Loucy (cell line): ENCODE measurements around the gene C1QTNF9.
"Not testable (repeated sequence)": the region's sequence is repeated elsewhere in the genome, so short reads cannot be mapped to it uniquely, and the experiment has no call there.

Experiments used
- H2AFZ ChIP-seq: fragments of 200-600 bp; sonication (generic); 2 replicates; pipeline ENCODE4 v1.6.0; 2016; ENCODE audit warnings: antibody characterized with exemption, mild to moderate bottlenecking, low read length, moderate library complexity
- H3F3A ChIP-seq: fragments of 200-600 bp; 2 replicates; pipeline ENCODE4 v1.6.0; 2016; ENCODE audit warnings: antibody characterized with exemption, low read depth, mild to moderate bottlenecking
- H3K27me3 ChIP-seq: fragments of 200-600 bp; sonication (generic); 2 replicates; pipeline ENCODE4 v1.6.1; 2014; ENCODE audit warnings: low read length, mild to moderate bottlenecking; ENCODE audit not compliant: insufficient read depth, poor library complexity, severe bottlenecking
- H3K36me3 ChIP-seq: fragments of 200-600 bp; sonication (generic); 2 replicates; pipeline ENCODE4 v1.6.1; 2016; ENCODE audit warnings: low read length; ENCODE audit not compliant: insufficient read depth
- H3K4me1 ChIP-seq: fragments of 200-600 bp; sonication (generic); 2 replicates; pipeline ENCODE4 v1.5.1; 2014; ENCODE audit warnings: low read length, mild to moderate bottlenecking; ENCODE audit not compliant: insufficient read depth, poor library complexity, severe bottlenecking
- H3K4me2 ChIP-seq: fragments of 200-600 bp; sonication (generic); 2 replicates; pipeline ENCODE4 v1.6.0; 2014; ENCODE audit warnings: antibody characterized with exemption, low read length, low read depth, mild to moderate bottlenecking; ENCODE audit not compliant: poor library complexity, severe bottlenecking
- H3K4me3 ChIP-seq: fragments of 200-600 bp; sonication (generic); 2 replicates; pipeline ENCODE4 v1.5.1; 2014; ENCODE audit warnings: low read length, mild to moderate bottlenecking, mixed read lengths; ENCODE audit not compliant: poor library complexity, severe bottlenecking
- H3K79me2 ChIP-seq: fragments of 200-600 bp; sonication (generic); 2 replicates; pipeline ENCODE4 v1.6.1; 2014; ENCODE audit warnings: low read length; ENCODE audit not compliant: insufficient read depth
- H3K9ac ChIP-seq: fragments of 200-600 bp; sonication (generic); 2 replicates; pipeline ENCODE4 v1.6.0; 2014; ENCODE audit warnings: mild to moderate bottlenecking, low read depth, low read length, moderate library complexity; ENCODE audit not compliant: poor library complexity, severe bottlenecking
- H3K9me2 ChIP-seq: fragments of 200-600 bp; sonication (generic); replicated peaks from 2 replicates; pipeline ENCODE4 v1.6.1; 2016; ENCODE audit warnings: low read depth, low read length, mixed read lengths
- H3K9me3 ChIP-seq: fragments of 200-600 bp; sonication (generic); 2 replicates; pipeline ENCODE4 v1.6.1; 2014; ENCODE audit warnings: mild to moderate bottlenecking, antibody characterized with exemption, low read length, low read depth; ENCODE audit not compliant: insufficient read depth
- H4K20me1 ChIP-seq: fragments of 200-600 bp; sonication (generic); 2 replicates; pipeline ENCODE4 v1.6.0; 2014; ENCODE audit warnings: antibody characterized with exemption, low read length, mild to moderate bottlenecking; ENCODE audit not compliant: insufficient read depth, poor library complexity, severe bottlenecking
- CTCF ChIP-seq: fragments of 200-600 bp; sonication (generic); conservative IDR thresholded peaks from 2 replicates; pipeline ENCODE4 v1.5.1; 2014; ENCODE audit warnings: mild to moderate bottlenecking, antibody characterized with exemption, low read length
- EZH2phosphoT487 ChIP-seq: fragments of 200-600 bp; IDR thresholded peaks from 2 replicates; pipeline ENCODE4 v1.6.1; 2018; ENCODE audit warnings: antibody characterized with exemption, mild to moderate bottlenecking, moderate library complexity, borderline replicate concordance

C1QTNF9 gene

DNA sequence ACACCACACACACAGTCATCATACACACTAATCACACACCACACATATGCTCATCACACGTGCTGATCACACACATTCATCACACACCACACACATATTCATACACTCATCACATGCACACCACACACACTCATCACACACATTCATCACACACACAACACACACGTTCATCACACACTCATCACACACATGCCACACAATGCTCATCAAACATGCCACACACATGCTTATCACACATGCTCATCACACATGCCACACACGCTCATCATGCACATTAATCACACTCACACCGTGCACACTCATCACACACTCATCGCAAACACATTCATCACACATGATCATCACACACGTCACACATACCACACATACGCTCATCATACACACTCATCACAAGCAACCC, 47.5 kb downstream of the C1QTNF9 start:
- TF ChIP-seq CTCF (no peak), EZH2phosphoT487 (no peak)

GRCh38 chr13:24357756-24358155, 48.4 kb downstream of the C1QTNF9 start:
- no peaks in the 10 kb centered on the region for H3F3A ChIP-seq
- no peak overlapping the region for H2AFZ ChIP-seq
- no peak overlapping the region for H3K9ac ChIP-seq
- H3K9me2 ChIP-seq, result no peaks in the 10 kb centered on the region
- no peak overlapping the region for H3K4me2 ChIP-seq
- H3K9me3 ChIP-seq, result no peaks in the 10 kb centered on the region
- no peaks in the 10 kb centered on the region for H3K4me1 ChIP-seq
- no peak overlapping the region for H3K4me3 ChIP-seq
- no peaks in the 10 kb centered on the region for H3K36me3 ChIP-seq
- H3K79me2 ChIP-seq, result no peaks in the 10 kb centered on the region
- no peaks in the 10 kb centered on the region for H3K27me3 ChIP-seq
- H4K20me1 ChIP-seq, result no peaks in the 10 kb centered on the region
- no peak for TF ChIP-seq EZH2phosphoT487
- TF ChIP-seq CTCF, result no peak

More for the DNA sequence above, 47.5 kb downstream of the C1QTNF9 start:
- Histone ChIP-seq H4K20me1 (no peaks in the 10 kb centered on the region), H3K9me2 (no peaks in the 10 kb centered on the region), H3F3A (no peaks in the 10 kb centered on the region), H3K4me1 (no peaks in the 10 kb centered on the region), H3K79me2 (no peaks in the 10 kb centered on the region), H3K9ac (no peak overlapping the region), H3K36me3 (no peaks in the 10 kb centered on the region), H3K4me3 (no peak overlapping the region), H3K27me3 (no peaks in the 10 kb centered on the region), H3K4me2 (no peak overlapping the region), H3K9me3 (no peaks in the 10 kb centered on the region), H2AFZ (no peak overlapping the region)

GRCh38 chr13:24358836-24359235, 49.5 kb downstream of the C1QTNF9 start:
- not testable (repeated sequence) for H3F3A ChIP-seq, H3K36me3 ChIP-seq, H3K4me2 ChIP-seq, H3K9ac ChIP-seq, H3K27me3 ChIP-seq, H4K20me1 ChIP-seq, H2AFZ ChIP-seq, H3K4me1 ChIP-seq, H3K9me3 ChIP-seq, H3K4me3 ChIP-seq, H3K79me2 ChIP-seq, H3K9me2 ChIP-seq

DNA sequence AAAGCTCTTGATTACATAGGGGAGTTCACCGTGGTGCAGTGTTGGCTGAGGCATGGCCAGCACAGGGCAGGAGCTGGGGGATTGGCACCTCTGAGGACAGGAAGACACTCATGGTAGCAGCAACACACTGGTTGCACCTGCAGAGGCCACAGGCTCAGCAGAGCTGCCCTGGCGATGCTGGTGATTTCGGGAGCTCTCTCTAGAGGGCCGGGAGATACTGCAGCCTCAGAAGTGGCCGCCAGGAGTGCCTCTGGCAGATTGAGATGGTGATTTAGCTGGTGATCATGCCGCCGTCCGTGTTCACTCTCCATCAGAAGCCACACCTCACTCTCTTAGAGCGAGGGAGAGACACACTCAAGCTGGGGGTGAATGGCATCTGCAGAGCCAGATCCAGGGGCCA, 49.9 kb downstream of the C1QTNF9 start:
- not testable (repeated sequence) for H3K36me3 ChIP-seq, H3K79me2 ChIP-seq, H3K9ac ChIP-seq, H4K20me1 ChIP-seq, H3K4me2 ChIP-seq, H3K27me3 ChIP-seq, H3K4me1 ChIP-seq, H3K9me2 ChIP-seq, H3K4me3 ChIP-seq, H3K9me3 ChIP-seq, H2AFZ ChIP-seq, H3F3A ChIP-seq
